GM21515 (cell line): ENCODE measurements around the gene SKP2.
"Not testable (repeated sequence)": the region's sequence is repeated elsewhere in the genome, so short reads cannot be mapped to it uniquely, and the experiment has no call there.

Experiments used
- ATAC-seq: cut with Tn5 transposase; IDR thresholded peaks from one replicate; pipeline ENCODE4 v1.9.1; 2021; ENCODE audit not compliant: unreplicated experiment

The SKP2 gene

GRCh38 chr5:36156121-36156601, 4.2 kb downstream of the SKP2 start:
- no peak for ATAC-seq

- no peak for ATAC-seq
Measured at GRCh38 chr5:36156619-36157018, 4.7 kb downstream of the SKP2 start.

- no peak for ATAC-seq
Measured at GRCh38 chr5:36158144-36158543, 6.2 kb downstream of the SKP2 start.

GRCh38 chr5:36160617-36161016, 8.7 kb downstream of the SKP2 start:
- ATAC-seq = no peak

- no peak for ATAC-seq
Measured at GRCh38 chr5:36161361-36161760, 9.4 kb downstream of the SKP2 start.

- ATAC-seq = no peak
Measured at GRCh38 chr5:36162810-36163486, 11.0 kb downstream of the SKP2 start.

GRCh38 chr5:36164461-36164860, 12.6 kb downstream of the SKP2 start:
- ATAC-seq = no peak

- no peak for ATAC-seq
Measured at GRCh38 chr5:36168737-36169136, 16.8 kb downstream of the SKP2 start.

GRCh38 chr5:36170832-36171424, 19.0 kb downstream of the SKP2 start:
- no peak for ATAC-seq

- no peak for ATAC-seq
Measured at GRCh38 chr5:36172599-36172998, 20.7 kb downstream of the SKP2 start.

- ATAC-seq = no peak
Measured at GRCh38 chr5:36173426-36173825, 21.5 kb downstream of the SKP2 start.

- ATAC-seq = no peak
Measured at GRCh38 chr5:36174119-36174518, 22.2 kb downstream of the SKP2 start.

- ATAC-seq = no peak
Measured at GRCh38 chr5:36175043-36175442, 23.1 kb downstream of the SKP2 start.

- peak; percentile 95 for ATAC-seq
Measured at GRCh38 chr5:36177154-36177553, 25.2 kb downstream of the SKP2 start.

- no peak for ATAC-seq
Measured at GRCh38 chr5:36177715-36178523, 26.0 kb downstream of the SKP2 start.

GRCh38 chr5:36178524-36178890, 26.6 kb downstream of the SKP2 start:
- ATAC-seq = no peak

GRCh38 chr5:36179950-36180349, 28.0 kb downstream of the SKP2 start:
- ATAC-seq = no peak

GRCh38 chr5:36180556-36181350, 28.8 kb downstream of the SKP2 start:
- ATAC-seq = no peak

GRCh38 chr5:36181774-36182173, 29.9 kb downstream of the SKP2 start:
- no peak for ATAC-seq

- not testable (repeated sequence) for ATAC-seq
Measured at GRCh38 chr5:36184408-36184807, 32.5 kb downstream of the SKP2 start.

- no peak for ATAC-seq
Measured at GRCh38 chr5:36193746-36194145, 41.8 kb downstream of the SKP2 start.
